ENCODE results near the gene TMUB2. TPM values are rescaled to one million over a fixed set of nuclear protein-coding genes. Genes with fewer than 3 reads are reported as not detected.

Gene TMUB2
- total and polyA plus RNA-seq, 9 of the 15 experiments (the other 6 are each of a cell fraction or from before 2014, with no cell fraction given): 4.1 to 29.8 (median 16.3) TPM

DNA sequence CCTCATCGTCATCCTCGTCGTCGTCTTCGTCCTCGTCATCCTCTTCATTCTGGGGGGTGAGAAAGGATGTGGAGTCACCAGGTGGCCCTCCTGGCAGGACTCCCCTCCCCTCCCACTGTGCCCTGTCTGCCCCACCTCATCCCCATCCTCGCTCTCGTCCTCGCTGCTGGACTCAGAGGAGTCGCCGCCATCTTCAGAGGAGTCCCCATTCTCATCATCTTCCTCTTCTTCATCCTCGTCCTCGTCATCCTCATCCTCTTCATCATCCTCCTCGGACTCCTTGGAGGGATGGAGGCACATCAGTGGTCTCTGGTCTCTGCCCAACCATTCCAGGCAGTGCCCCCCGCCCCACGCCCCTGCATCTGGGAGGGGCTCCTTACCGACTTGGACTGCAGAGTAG is 20.5 kb downstream of the TMUB2 start (continued):
- TF ChIP-seq, protein P1, sequence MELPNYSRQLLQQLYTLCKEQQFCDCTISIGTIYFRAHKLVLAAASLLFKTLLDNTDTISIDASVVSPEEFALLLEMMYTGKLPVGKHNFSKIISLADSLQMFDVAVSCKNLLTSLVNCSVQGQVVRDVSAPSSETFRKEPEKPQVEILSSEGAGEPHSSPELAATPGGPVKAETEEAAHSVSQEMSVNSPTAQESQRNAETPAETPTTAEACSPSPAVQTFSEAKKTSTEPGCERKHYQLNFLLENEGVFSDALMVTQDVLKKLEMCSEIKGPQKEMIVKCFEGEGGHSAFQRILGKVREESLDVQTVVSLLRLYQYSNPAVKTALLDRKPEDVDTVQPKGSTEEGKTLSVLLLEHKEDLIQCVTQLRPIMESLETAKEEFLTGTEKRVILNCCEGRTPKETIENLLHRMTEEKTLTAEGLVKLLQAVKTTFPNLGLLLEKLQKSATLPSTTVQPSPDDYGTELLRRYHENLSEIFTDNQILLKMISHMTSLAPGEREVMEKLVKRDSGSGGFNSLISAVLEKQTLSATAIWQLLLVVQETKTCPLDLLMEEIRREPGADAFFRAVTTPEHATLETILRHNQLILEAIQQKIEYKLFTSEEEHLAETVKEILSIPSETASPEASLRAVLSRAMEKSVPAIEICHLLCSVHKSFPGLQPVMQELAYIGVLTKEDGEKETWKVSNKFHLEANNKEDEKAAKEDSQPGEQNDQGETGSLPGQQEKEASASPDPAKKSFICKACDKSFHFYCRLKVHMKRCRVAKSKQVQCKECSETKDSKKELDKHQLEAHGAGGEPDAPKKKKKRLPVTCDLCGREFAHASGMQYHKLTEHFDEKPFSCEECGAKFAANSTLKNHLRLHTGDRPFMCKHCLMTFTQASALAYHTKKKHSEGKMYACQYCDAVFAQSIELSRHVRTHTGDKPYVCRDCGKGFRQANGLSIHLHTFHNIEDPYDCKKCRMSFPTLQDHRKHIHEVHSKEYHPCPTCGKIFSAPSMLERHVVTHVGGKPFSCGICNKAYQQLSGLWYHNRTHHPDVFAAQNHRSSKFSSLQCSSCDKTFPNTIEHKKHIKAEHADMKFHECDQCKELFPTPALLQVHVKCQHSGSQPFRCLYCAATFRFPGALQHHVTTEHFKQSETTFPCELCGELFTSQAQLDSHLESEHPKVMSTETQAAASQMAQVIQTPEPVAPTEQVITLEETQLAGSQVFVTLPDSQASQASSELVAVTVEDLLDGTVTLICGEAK (IDR thresholded peaks at IDR 0.05): no peak
- TF ChIP-seq, protein P1 (CRISPR knock-in tag; IDR thresholded peaks at IDR 0.05): no peak
- TF ChIP-seq HCFC1 (IDR thresholded peaks at IDR 0.05; ENCODE audit: low read depth, low read length) (no peak), HMG20A (CRISPR knock-in tag; conservative IDR thresholded peaks at IDR 0.05) (no peak), SAFB2 (IDR thresholded peaks at IDR 0.05; ENCODE audit: borderline replicate concordance, low read depth, low read length, severe bottlenecking) (no peak)
- TF ChIP-seq, protein P2, sequence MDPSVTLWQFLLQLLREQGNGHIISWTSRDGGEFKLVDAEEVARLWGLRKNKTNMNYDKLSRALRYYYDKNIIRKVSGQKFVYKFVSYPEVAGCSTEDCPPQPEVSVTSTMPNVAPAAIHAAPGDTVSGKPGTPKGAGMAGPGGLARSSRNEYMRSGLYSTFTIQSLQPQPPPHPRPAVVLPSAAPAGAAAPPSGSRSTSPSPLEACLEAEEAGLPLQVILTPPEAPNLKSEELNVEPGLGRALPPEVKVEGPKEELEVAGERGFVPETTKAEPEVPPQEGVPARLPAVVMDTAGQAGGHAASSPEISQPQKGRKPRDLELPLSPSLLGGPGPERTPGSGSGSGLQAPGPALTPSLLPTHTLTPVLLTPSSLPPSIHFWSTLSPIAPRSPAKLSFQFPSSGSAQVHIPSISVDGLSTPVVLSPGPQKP (CRISPR knock-in tag; IDR thresholded peaks at IDR 0.05): no peak

Measured in K562 (cell line).